ENCODE results near the gene CZIB.

The CZIB gene

GRCh38 chr1:53242381-53242780 is 21.9 kb upstream of the CZIB start:
- no peak for DNase-seq (ENCODE audit: low spot score)
- no peak for TF ChIP-seq CTCF (IDR thresholded peaks at IDR 0.05; ENCODE audit: borderline replicate concordance, control extremely low read depth, extremely low read depth, insufficient read depth, missing control alignments)
- in situ Hi-C loops (cut with MboI; ENCODE audit: low sequenced_read_pairs, unreplicated experiment) = no loop called here

- in situ Hi-C loops (cut with MboI; ENCODE audit: low sequenced_read_pairs, unreplicated experiment) = no loop called here
- no peak for TF ChIP-seq CTCF (IDR thresholded peaks at IDR 0.05; ENCODE audit: borderline replicate concordance, control extremely low read depth, extremely low read depth, insufficient read depth, missing control alignments)
- DNase-seq (ENCODE audit: low spot score) = no peak
Observed at GRCh38 chr1:53241828-53242227, 21.4 kb upstream of the CZIB start.

GRCh38 chr1:53238197-53239155 is 18.0 kb upstream of the CZIB start, which contains the start of gene MAGOH:
MAGOH (minus strand) TSS chr1:53238518; CDS start chr1:53238448, 70 bp downstream.
- in situ Hi-C loops (cut with MboI; ENCODE audit: low sequenced_read_pairs, unreplicated experiment) = loop anchor here (10.0 kb wide), 1 partner anchor 56 kb away; no protein-coding TSS in a partner anchor
- no peak for TF ChIP-seq CTCF (IDR thresholded peaks at IDR 0.05; ENCODE audit: borderline replicate concordance, control extremely low read depth, extremely low read depth, insufficient read depth, missing control alignments)
- DNase-seq (ENCODE audit: low spot score) = peak; percentile 99

GRCh38 chr1:53237638-53238037 is 17.2 kb upstream of the CZIB start:
- no peak for TF ChIP-seq CTCF (IDR thresholded peaks at IDR 0.05; ENCODE audit: borderline replicate concordance, control extremely low read depth, extremely low read depth, insufficient read depth, missing control alignments)
- peak; percentile 15 for DNase-seq (ENCODE audit: low spot score)
- in situ Hi-C loops (cut with MboI; ENCODE audit: low sequenced_read_pairs, unreplicated experiment) = loop anchor here (10.0 kb wide), 1 partner anchor 57 kb away; no protein-coding TSS in a partner anchor

GRCh38 chr1:53220962-53221286 is 490 bp upstream of the CZIB start:
- no peak for TF ChIP-seq CTCF (IDR thresholded peaks at IDR 0.05; ENCODE audit: borderline replicate concordance, control extremely low read depth, extremely low read depth, insufficient read depth, missing control alignments)
- no peak for DNase-seq (ENCODE audit: low spot score)
- in situ Hi-C loops (cut with MboI; ENCODE audit: low sequenced_read_pairs, unreplicated experiment) = no loop called here

GRCh38 chr1:53219711-53220110 is 723 bp downstream of the CZIB start:
- in situ Hi-C loops (cut with MboI; ENCODE audit: low sequenced_read_pairs, unreplicated experiment) = no loop called here

More at GRCh38 chr1:53219711-53220110, 723 bp downstream of the CZIB start:
- TF ChIP-seq CTCF (IDR thresholded peaks at IDR 0.05; ENCODE audit: borderline replicate concordance, control extremely low read depth, extremely low read depth, insufficient read depth, missing control alignments) = no peak
- no peak for DNase-seq (ENCODE audit: low spot score)
